OCI-LY7 (cell line): ENCODE results near the gene NAA80. TPM values are rescaled to one million over a fixed set of nuclear protein-coding genes. Genes with fewer than 3 reads are reported as not detected.

Experiments used
- BruUV-seq: library from RNA; stranded (reverse); fragments of 400-500 nt; replicated peaks from 2 replicates; lab custom pipeline; 2021; lab: Mats Ljungman, UMichigan
- CTCF ChIA-PET: fragments of 300-600 bp; sonication (Branson Sonifier 250); formaldehyde crosslinking; loops from one replicate; lab custom pipeline; 2022; ENCODE audit warnings: antibody characterized with exemption; ENCODE audit not compliant: unreplicated experiment; lab: Charles Lee
- POLR2A ChIA-PET: fragments of 300-600 bp; sonication (Branson Sonifier 250); formaldehyde crosslinking; loops from one replicate; lab custom pipeline; 2022; ENCODE audit warnings: antibody characterized with exemption; lab: Charles Lee
- DNase-seq: peaks from one replicate; pipeline ENCODE4 v3.0.0-alpha.2; 2015; ENCODE audit warnings: low spot score
- H2AFZ ChIP-seq: fragments of 200-600 bp; sonication (generic), shearing (Covaris generic); 2 replicates; pipeline ENCODE4 v1.6.1; 2014; ENCODE audit warnings: mild to moderate bottlenecking, antibody characterized with exemption, low read length, moderate library complexity
- H3K27ac ChIP-seq: fragments of 200-600 bp; sonication (generic); 2 replicates; pipeline ENCODE4 v1.5.1; 2014; ENCODE audit warnings: mixed run types, low read depth, mild to moderate bottlenecking, moderate library complexity, low read length, inconsistent platforms; ENCODE audit not compliant: poor library complexity, severe bottlenecking
- H3K36me3 ChIP-seq: fragments of 200-600 bp; sonication (generic); 2 replicates; pipeline ENCODE4 v1.6.1; 2014; ENCODE audit warnings: mild to moderate bottlenecking, antibody characterized with exemption, low read length, moderate library complexity, mixed read lengths; ENCODE audit not compliant: insufficient read depth
- H3K4me1 ChIP-seq: fragments of 200-600 bp; sonication (generic); 2 replicates; pipeline ENCODE4 v1.5.1; 2014; ENCODE audit warnings: mild to moderate bottlenecking, low read length; ENCODE audit not compliant: insufficient read depth, poor library complexity, severe bottlenecking
- H3K4me2 ChIP-seq: fragments of 200-600 bp; sonication (generic); 2 replicates; pipeline ENCODE4 v1.6.1; 2014; ENCODE audit warnings: mild to moderate bottlenecking, low read length
- H3K4me3 ChIP-seq: fragments of 200-600 bp; sonication (generic); 2 replicates; pipeline ENCODE4 v1.5.1; 2014; ENCODE audit warnings: mild to moderate bottlenecking, low read depth, low read length; ENCODE audit not compliant: poor library complexity, severe bottlenecking
- H3K79me2 ChIP-seq: fragments of 200-600 bp; sonication (generic); 2 replicates; pipeline ENCODE4 v1.6.1; 2016; ENCODE audit warnings: low read depth, mild to moderate bottlenecking, low read length, moderate library complexity, mixed read lengths; ENCODE audit not compliant: insufficient read depth
- H3K9me2 ChIP-seq: fragments of 200-600 bp; sonication (generic); 2 replicates; pipeline ENCODE4 v1.6.1; 2016; ENCODE audit warnings: mild to moderate bottlenecking, low read length, mixed read lengths; ENCODE audit not compliant: insufficient read depth
- H3K9me3 ChIP-seq: fragments of 200-600 bp; sonication (generic); 2 replicates; pipeline ENCODE4 v1.6.1; 2014; ENCODE audit warnings: mild to moderate bottlenecking, mixed run types, low read length, mixed read lengths
- H4K20me1 ChIP-seq: fragments of 200-600 bp; sonication (generic); 2 replicates; pipeline ENCODE4 v1.6.1; 2014; ENCODE audit warnings: mild to moderate bottlenecking, antibody characterized with exemption, low read length, moderate library complexity, mixed read lengths; ENCODE audit not compliant: insufficient read depth
- EZH2phosphoT487 ChIP-seq: fragments of 200-600 bp; sonication (generic); IDR thresholded peaks from 2 replicates; pipeline ENCODE4 v1.6.1; 2018; ENCODE audit warnings: low read depth, borderline replicate concordance, mild to moderate bottlenecking, mixed run types, antibody characterized with exemption, low read length, moderate library complexity, mixed read lengths
- intact Hi-C: fragments of 100-400 bp; cut with micrococcal nuclease; formaldehyde crosslinking; loops from one replicate; pipeline ENCODE4 v1.10.0; 2022; ENCODE audit not compliant: unreplicated experiment
- total RNA-seq, 2 experiments: library from RNA; depleted of rRNA in 1 of 2; stranded (reverse); fragments of >200 nt in 1 of 2; shearing (Covaris generic) in 1 of 2; gene quantifications; 2 replicates each; pipeline ENCODE4 v1.2.3, GENCODE V29; 2014 to 2022
- TF ChIP-seq, protein P1 (sequence below): fragments of 200-600 bp; sonication (generic); conservative IDR thresholded peaks from 2 replicates; pipeline ENCODE4 v1.5.1; 2014; ENCODE audit warnings: mild to moderate bottlenecking, antibody characterized with exemption, low read length, moderate library complexity, mixed read lengths

Gene NAA80
- total RNA-seq, 2 experiments from 2014 or later = 18.7 to 21.7 TPM

DNA sequence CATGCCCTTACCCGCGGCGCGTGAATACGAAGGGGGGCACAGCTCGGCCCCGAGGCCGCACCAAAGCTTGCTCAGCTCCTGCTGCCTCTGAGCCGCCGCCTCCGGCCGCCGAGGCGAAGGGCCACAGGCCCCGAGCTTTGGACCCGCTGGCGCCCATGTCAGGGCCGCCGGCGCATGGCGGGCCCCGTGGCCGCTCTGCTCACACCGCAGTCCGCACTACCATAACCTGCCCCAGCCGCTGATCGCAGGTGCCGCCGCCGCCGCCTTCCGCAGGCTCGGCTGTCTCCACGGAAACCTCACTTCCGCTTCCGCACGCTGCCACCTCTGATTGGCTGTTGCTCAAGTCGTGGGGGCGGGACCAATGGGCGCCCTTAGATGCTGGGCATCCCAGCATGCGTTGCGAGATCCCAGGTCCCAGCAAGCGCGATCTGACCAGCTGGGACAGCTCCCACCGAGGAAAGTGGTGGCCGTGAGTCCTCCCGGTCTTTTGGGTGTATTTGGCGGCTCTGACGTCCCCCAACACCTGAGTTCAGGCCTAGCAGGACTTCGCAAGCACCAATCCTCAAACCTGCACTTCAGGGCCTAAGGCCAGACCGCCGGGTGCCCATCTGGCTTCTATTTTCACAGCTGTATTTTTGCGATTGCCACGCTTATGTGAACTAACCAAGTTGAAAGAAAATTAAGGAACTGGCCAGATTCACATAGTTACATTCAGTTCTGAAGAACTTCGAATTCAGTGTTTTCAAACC lies 28.9 kb upstream of the NAA80 start, which contains the start of gene TUSC2:
Gene TUSC2 (minus strand): TSS at position 281 of the 749 bp plus-strand sequence. CDS start 124 bp downstream, at position 157.
- H4K20me1 ChIP-seq = no peaks in the 10 kb centered on the region
- peaks cover 17% of the 10 kb centered on the region; the same call in 1 of the 2 replicates for H3K79me2 ChIP-seq

DNA sequence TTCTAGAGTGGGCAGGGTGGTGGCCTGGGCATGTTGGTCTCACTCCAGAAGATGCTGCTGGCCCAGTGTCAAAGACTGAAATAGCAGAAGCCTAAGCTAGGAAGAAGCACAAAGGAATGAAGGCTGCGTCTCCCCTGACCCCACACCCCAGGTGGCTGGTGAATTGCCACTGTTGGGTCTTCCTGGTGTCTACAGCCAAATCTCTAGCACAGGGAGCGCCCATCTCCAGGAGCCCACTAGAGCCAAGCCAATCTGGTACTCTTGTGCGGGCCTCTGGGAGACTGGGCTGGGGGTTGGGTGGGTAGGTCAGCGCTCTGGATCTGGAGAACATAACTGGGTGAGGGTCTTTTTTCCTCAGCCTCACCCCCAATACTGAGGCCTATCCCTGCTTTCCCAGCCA lies 27.9 kb upstream of the NAA80 start:
- no peak for DNase-seq
- Histone ChIP-seq H3K9me3 (no peaks in the 10 kb centered on the region), H3K36me3 (peaks cover 48% of the 10 kb centered on the region), H3K27ac (no peak overlapping the region), H3K79me2 (peaks cover 12% of the 10 kb centered on the region; the same call in 1 of the 2 replicates), H2AFZ (no peak overlapping the region), H3K4me2 (peak overlapping the region; percentile 71), H3K4me3 (peak overlapping the region; percentile 88), H3K4me1 (peaks cover 14% of the 10 kb centered on the region), H3K9me2 (no peaks in the 10 kb centered on the region), H4K20me1 (no peaks in the 10 kb centered on the region)
- TF ChIP-seq, protein P1, sequence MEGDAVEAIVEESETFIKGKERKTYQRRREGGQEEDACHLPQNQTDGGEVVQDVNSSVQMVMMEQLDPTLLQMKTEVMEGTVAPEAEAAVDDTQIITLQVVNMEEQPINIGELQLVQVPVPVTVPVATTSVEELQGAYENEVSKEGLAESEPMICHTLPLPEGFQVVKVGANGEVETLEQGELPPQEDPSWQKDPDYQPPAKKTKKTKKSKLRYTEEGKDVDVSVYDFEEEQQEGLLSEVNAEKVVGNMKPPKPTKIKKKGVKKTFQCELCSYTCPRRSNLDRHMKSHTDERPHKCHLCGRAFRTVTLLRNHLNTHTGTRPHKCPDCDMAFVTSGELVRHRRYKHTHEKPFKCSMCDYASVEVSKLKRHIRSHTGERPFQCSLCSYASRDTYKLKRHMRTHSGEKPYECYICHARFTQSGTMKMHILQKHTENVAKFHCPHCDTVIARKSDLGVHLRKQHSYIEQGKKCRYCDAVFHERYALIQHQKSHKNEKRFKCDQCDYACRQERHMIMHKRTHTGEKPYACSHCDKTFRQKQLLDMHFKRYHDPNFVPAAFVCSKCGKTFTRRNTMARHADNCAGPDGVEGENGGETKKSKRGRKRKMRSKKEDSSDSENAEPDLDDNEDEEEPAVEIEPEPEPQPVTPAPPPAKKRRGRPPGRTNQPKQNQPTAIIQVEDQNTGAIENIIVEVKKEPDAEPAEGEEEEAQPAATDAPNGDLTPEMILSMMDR = no peak
- no peak for TF ChIP-seq EZH2phosphoT487
- CTCF ChIA-PET = interaction anchor here (0.6 kb wide), 1 partner anchor 132 kb away, joined by 3 read pairs; no protein-coding TSS in a partner anchor
- no TSS peak for BruUV-seq
- POLR2A ChIA-PET = interaction anchor here (1.1 to 2.7 kb wide), 5 partner anchors 10 to 1173 kb away, joined by 4 to 28 read pairs (median 4); partner anchors contain the start of genes DCAF1, GNAI2, HYAL3 and NAA80
- intact Hi-C loops = no loop called here

More for the DNA sequence above, 28.9 kb upstream of the NAA80 start, which contains the start of gene TUSC2:
- Histone ChIP-seq H3K4me2 (peak within 1 kb of the TSS; percentile 71), H3K9me2 (no peaks in the 10 kb centered on the region), H3K36me3 (peaks cover 57% of the 10 kb centered on the region), H3K9me3 (no peaks in the 10 kb centered on the region), H3K4me1 (peaks cover 12% of the 10 kb centered on the region), H3K27ac (peak within 1 kb of the TSS; percentile 26), H2AFZ (peak within 1 kb of the TSS; percentile 10; the same call in 1 of the 2 replicates), H3K4me3 (peak within 1 kb of the TSS; percentile 88)
- TF ChIP-seq, protein P1 = no peak
- no peak for TF ChIP-seq EZH2phosphoT487
- ChIA-PET POLR2A (interaction anchor here (1.1 to 2.7 kb wide), 5 partner anchors 9 to 1172 kb away, joined by 4 to 28 read pairs (median 4); partner anchors contain the start of genes DCAF1, GNAI2, HYAL3 and NAA80), CTCF (interaction anchor here (0.6 to 1.0 kb wide), 4 partner anchors 29 to 610 kb away, joined by 3 to 4 read pairs (median 3); partner anchors contain the start of genes HYAL3 and NAA80)
- intact Hi-C loops = no loop called here
- peak; percentile 99 for DNase-seq
- no TSS peak for BruUV-seq
